NCI-H748 (cell line): ENCODE measurements around the gene CCNY.
A peak's percentile ranks its signal among the peaks of the same experiment; 100 is the strongest.
"Not testable (repeated sequence)": the region's sequence is repeated elsewhere in the genome, so short reads cannot be mapped to it uniquely, and the experiment has no call there.

Experiments used
- DNase-seq: peaks from one replicate; lab custom pipeline; 2025; ENCODE audit not compliant: unreplicated experiment; lab: John Stamatoyannopoulos, UW

CCNY gene

GRCh38 chr10:35353805-35354204 lies 17.5 kb downstream of the CCNY start:
- no peak for DNase-seq

GRCh38 chr10:35354257-35354656 lies 17.9 kb downstream of the CCNY start:
- not testable (repeated sequence) for DNase-seq

GRCh38 chr10:35355971-35356724 lies 19.8 kb downstream of the CCNY start:
- no peak for DNase-seq

- no peak for DNase-seq
These were observed 20.4 kb downstream of the CCNY start for GRCh38 chr10:35356725-35357092.

GRCh38 chr10:35359056-35359455 lies 22.7 kb downstream of the CCNY start:
- DNase-seq: no peak

- DNase-seq: no peak
These were observed 23.6 kb downstream of the CCNY start for GRCh38 chr10:35359873-35360272.

GRCh38 chr10:35362701-35363350 lies 26.5 kb downstream of the CCNY start:
- DNase-seq: no peak

- no peak for DNase-seq
These were observed 27.3 kb downstream of the CCNY start for GRCh38 chr10:35363587-35363986.

GRCh38 chr10:35364808-35365207 lies 28.5 kb downstream of the CCNY start:
- no peak for DNase-seq

- no peak for DNase-seq
These were observed 29.7 kb downstream of the CCNY start for GRCh38 chr10:35365994-35366393.

- DNase-seq: no peak
These were observed 31.0 kb downstream of the CCNY start for GRCh38 chr10:35367107-35367859.

GRCh38 chr10:35367982-35368381 lies 31.7 kb downstream of the CCNY start:
- DNase-seq: no peak

GRCh38 chr10:35368485-35369048 lies 32.3 kb downstream of the CCNY start:
- DNase-seq: no peak

GRCh38 chr10:35369049-35369611 lies 32.8 kb downstream of the CCNY start:
- DNase-seq: no peak

- no peak for DNase-seq
These were observed 35.4 kb downstream of the CCNY start for GRCh38 chr10:35371731-35372130.

- peak; percentile 12 for DNase-seq
These were observed 36.0 kb downstream of the CCNY start for GRCh38 chr10:35372329-35372728.

GRCh38 chr10:35375091-35375765 lies 38.9 kb downstream of the CCNY start:
- no peak for DNase-seq

- DNase-seq: no peak
These were observed 40.9 kb downstream of the CCNY start for GRCh38 chr10:35377050-35377728.

GRCh38 chr10:35378541-35379210 lies 42.4 kb downstream of the CCNY start:
- DNase-seq: no peak
